Measurements from ENCODE around the gene GAR1. TPM values are rescaled to one million over a fixed set of nuclear protein-coding genes. Genes with fewer than 3 reads are reported as not detected.
A peak's percentile ranks its signal among the peaks of the same experiment; 100 is the strongest.
"Not testable (repeated sequence)": the region's sequence is repeated elsewhere in the genome, so short reads cannot be mapped to it uniquely, and the experiment has no call there.

Gene GAR1
- 7.9 TPM for total RNA-seq
- long read RNA-seq, partial matches to known transcripts: 1 of 8 reads
- long read RNA-seq, other reads (novel, unspliced or antisense): 2 of 8 reads

GRCh38 chr4:109815151-109816081, at the start of gene GAR1:
Gene GAR1 (plus strand): TSS chr4:109815762. CDS start chr4:109816165, 403 bp downstream.
- peak; percentile 96 for DNase-seq (ENCODE audit: low spot score)
- intact Hi-C loops (cut with DNase I): loop anchor here (1.0 to 10.0 kb wide), 5 partner anchors 86 to 383 kb away; partner anchors contain the start of genes CASP6, MCUB and SEC24B

- intact Hi-C loops (cut with DNase I): not testable (repeated sequence)
Measured at GRCh38 chr4:109782092-109782491, 33.5 kb upstream of the GAR1 start.

GRCh38 chr4:109786846-109787245, 28.7 kb upstream of the GAR1 start:
- no peak for DNase-seq (ENCODE audit: low spot score)
- intact Hi-C loops (cut with DNase I): no loop called here

More at GRCh38 chr4:109782092-109782491, 33.5 kb upstream of the GAR1 start:
- not testable (repeated sequence) for DNase-seq (ENCODE audit: low spot score)

GRCh38 chr4:109787807-109788206, 27.8 kb upstream of the GAR1 start:
- intact Hi-C loops (cut with DNase I): no loop called here
- no peak for DNase-seq (ENCODE audit: low spot score)

- intact Hi-C loops (cut with DNase I): no loop called here
- no peak for DNase-seq (ENCODE audit: low spot score)
Measured at GRCh38 chr4:109795059-109795458, 20.5 kb upstream of the GAR1 start.

- no peak for DNase-seq (ENCODE audit: low spot score)
- intact Hi-C loops (cut with DNase I): no loop called here
Measured at GRCh38 chr4:109798866-109799265, 16.7 kb upstream of the GAR1 start.

GRCh38 chr4:109801099-109801789, 14.3 kb upstream of the GAR1 start:
- intact Hi-C loops (cut with DNase I): loop anchor here (5.0 kb wide), 1 partner anchor 69 kb away; the partner anchor contains the start of gene PLA2G12A
- no peak for DNase-seq (ENCODE audit: low spot score)

GRCh38 chr4:109801895-109802319, 13.7 kb upstream of the GAR1 start, which contains the start of gene CFI:
Gene CFI (minus strand): TSS chr4:109801999. CDS start chr4:109801971, 28 bp downstream.
- no peak for DNase-seq (ENCODE audit: low spot score)
- intact Hi-C loops (cut with DNase I): loop anchor here (5.0 kb wide), 1 partner anchor 70 kb away; the partner anchor contains the start of gene PLA2G12A

GRCh38 chr4:109803924-109804571, 11.5 kb upstream of the GAR1 start:
- no peak for DNase-seq (ENCODE audit: low spot score)
- intact Hi-C loops (cut with DNase I): loop anchor here (5.0 kb wide), 1 partner anchor 72 kb away; the partner anchor contains the start of gene PLA2G12A

GRCh38 chr4:109809655-109810054, 5.9 kb upstream of the GAR1 start:
- intact Hi-C loops (cut with DNase I): loop anchor here (10.0 kb wide), 2 partner anchors 165 to 245 kb away; partner anchors contain the start of gene MCUB
- no peak for DNase-seq (ENCODE audit: low spot score)

- intact Hi-C loops (cut with DNase I): loop anchor here (10.0 kb wide), 2 partner anchors 164 to 246 kb away; partner anchors contain the start of gene MCUB
- no peak for DNase-seq (ENCODE audit: low spot score)
Measured at GRCh38 chr4:109810552-109811387, 4.8 kb upstream of the GAR1 start.

- DNase-seq (ENCODE audit: low spot score): no peak
- intact Hi-C loops (cut with DNase I): loop anchor here (10.0 kb wide), 2 partner anchors 163 to 247 kb away; partner anchors contain the start of gene MCUB
Measured at GRCh38 chr4:109811707-109812106, 3.9 kb upstream of the GAR1 start.

GRCh38 chr4:109816082-109816442, 500 bp downstream of the GAR1 start:
- DNase-seq (ENCODE audit: low spot score): no peak
- intact Hi-C loops (cut with DNase I): loop anchor here (5.0 to 10.0 kb wide), 3 partner anchors 114 to 251 kb away; partner anchors contain the start of genes CASP6 and MCUB

GRCh38 chr4:109816894-109817293, 1.3 kb downstream of the GAR1 start:
- DNase-seq (ENCODE audit: low spot score): no peak
- intact Hi-C loops (cut with DNase I): loop anchor here (5.0 to 10.0 kb wide), 3 partner anchors 115 to 252 kb away; partner anchors contain the start of genes CASP6 and MCUB

GRCh38 chr4:109818268-109818667, 2.7 kb downstream of the GAR1 start:
- no peak for DNase-seq (ENCODE audit: low spot score)
- intact Hi-C loops (cut with DNase I): loop anchor here (5.0 to 10.0 kb wide), 3 partner anchors 116 to 253 kb away; partner anchors contain the start of genes CASP6 and MCUB

- no peak for DNase-seq (ENCODE audit: low spot score)
- intact Hi-C loops (cut with DNase I): no loop called here
Measured at GRCh38 chr4:109820563-109820962, 5.0 kb downstream of the GAR1 start.

GRCh38 chr4:109821185-109821584, 5.6 kb downstream of the GAR1 start:
- no peak for DNase-seq (ENCODE audit: low spot score)
- intact Hi-C loops (cut with DNase I): no loop called here

GRCh38 chr4:109826719-109827118, 11.2 kb downstream of the GAR1 start:
- no peak for DNase-seq (ENCODE audit: low spot score)
- intact Hi-C loops (cut with DNase I): no loop called here
